ENCODE measurements around the gene SPATA19.
A peak's percentile ranks its signal among the peaks of the same experiment; 100 is the strongest.

SPATA19 gene

DNA sequence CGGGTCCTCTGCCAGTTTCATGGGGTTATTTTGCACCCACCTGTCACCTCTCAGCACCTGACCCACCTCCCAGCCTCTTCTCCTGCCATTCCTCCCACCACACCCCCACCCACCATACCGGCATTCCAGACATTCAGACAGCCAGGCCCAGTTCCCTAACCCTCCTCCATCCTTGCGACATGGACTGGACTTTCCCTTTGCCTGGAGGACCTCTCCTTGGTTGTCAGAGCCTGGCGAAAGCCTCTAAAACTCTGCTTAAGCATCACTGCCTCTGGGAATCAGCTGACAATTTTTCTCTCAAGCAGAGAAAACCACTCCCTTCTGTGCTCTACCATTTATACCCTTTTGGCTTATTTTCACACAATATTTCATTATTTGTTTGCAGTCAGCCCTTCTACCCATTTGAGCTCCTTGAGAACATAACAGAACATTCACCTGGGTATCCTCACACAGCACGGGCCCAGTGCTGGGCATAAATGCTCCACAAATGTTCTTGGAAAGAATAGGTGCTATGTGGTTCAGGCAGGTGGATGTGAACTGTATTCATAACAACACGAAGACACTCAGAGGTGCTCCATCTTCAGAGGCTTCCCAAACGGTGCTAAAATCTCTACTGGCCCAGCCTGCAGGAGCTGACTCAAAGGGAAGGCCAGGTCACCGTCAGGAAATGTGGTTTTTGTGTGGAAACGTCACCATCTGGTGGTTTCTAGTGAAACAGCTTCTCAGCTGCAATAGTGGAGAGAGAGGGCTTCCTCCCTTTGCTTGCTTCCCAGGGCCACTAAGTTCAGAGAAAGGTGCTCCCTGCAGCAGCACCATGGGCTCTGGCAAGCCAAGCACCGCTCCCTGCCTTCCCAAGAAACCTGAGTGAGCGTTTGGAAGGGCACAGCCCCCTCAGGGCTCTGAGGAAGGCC lies 10.4 kb downstream of the SPATA19 start:
- TF ChIP-seq, protein P1, sequence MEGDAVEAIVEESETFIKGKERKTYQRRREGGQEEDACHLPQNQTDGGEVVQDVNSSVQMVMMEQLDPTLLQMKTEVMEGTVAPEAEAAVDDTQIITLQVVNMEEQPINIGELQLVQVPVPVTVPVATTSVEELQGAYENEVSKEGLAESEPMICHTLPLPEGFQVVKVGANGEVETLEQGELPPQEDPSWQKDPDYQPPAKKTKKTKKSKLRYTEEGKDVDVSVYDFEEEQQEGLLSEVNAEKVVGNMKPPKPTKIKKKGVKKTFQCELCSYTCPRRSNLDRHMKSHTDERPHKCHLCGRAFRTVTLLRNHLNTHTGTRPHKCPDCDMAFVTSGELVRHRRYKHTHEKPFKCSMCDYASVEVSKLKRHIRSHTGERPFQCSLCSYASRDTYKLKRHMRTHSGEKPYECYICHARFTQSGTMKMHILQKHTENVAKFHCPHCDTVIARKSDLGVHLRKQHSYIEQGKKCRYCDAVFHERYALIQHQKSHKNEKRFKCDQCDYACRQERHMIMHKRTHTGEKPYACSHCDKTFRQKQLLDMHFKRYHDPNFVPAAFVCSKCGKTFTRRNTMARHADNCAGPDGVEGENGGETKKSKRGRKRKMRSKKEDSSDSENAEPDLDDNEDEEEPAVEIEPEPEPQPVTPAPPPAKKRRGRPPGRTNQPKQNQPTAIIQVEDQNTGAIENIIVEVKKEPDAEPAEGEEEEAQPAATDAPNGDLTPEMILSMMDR (IDR thresholded peaks at IDR 0.05) = peak; percentile 54; the same call in 1 of the 2 replicates

DNA sequence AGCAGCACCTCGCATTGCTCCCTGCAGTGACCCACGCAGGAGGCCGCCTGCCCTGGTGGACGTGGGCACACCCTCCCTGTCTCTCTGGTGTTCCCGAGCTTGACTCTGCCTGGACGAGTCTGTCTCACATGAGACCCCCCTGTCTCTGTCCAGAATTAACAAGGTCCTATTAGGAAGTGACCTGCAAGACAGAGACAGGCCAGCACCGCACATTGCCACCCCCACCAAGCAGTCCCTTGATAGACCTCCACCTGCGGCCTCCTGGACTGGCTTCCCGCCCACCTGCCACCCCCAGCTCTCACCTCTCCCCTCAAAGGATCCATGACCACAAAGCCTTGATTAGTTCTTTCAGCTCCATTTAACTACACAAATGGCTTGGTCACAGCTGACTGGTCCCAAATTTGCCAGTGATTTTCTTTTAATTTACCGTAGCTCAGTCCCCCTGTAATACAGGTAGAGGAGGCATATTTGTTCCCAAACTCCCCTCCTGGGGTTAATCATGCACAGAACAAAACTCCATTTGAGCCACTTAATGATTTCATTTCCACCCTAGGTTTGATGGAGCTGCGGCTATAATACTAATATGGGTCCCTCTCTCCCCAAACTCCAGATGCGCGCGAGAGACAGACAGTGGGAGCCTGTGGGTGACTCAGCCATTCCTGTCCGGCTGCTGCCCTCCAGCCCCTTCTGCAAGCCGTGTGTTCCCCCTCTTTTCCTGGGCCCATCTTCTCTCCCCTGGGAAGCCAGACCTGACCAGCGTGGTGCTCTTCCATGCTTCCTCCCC lies 11.2 kb downstream of the SPATA19 start:
- TF ChIP-seq, protein P1 (IDR thresholded peaks at IDR 0.05) = no peak

DNA sequence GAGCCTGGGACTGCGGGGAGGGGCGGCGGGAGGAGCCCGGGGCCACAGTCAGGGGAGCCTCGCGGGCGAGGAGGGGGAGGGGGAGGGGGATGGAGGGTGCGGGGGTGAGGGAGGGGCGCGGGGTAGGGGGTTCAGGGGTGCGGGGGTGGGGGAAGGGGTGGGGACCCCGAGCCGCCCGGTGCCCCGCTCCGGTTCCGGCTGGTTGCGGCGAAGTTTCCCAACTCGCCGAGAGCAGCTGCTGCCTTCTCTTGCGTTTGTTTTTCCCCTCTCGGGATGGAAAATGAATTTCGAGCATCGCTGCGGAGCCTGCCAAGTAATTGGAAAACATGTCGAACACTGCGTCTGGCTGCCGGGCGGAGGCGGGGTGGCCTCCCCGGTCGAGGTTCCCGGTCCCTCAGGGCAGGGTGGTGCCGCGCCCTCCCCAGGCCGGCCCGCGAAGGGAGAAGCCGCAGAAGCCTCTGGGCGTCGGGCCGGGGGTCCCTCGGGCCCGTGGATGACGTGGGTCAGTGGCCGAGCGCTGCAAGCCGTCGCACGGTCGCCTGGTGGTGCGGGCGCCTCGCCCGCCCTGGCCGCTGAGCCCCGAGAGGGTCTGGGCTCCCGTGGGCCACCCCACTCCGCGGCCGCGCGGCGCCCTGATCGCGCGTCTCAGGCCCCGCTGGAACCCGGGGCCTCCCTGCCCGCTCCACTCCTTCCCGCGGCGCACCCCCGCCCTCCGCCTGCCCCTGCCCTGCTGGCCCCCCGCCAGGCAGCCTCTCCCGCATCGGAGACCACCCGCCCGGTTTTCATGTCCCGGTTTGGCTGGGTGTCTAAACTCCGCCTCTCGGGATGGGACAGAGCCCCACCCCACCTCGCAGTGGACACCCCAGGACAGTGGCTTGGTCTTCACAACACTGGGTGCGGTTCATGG lies 12.1 kb downstream of the SPATA19 start:
- TF ChIP-seq, protein P1 (IDR thresholded peaks at IDR 0.05) = no peak

DNA sequence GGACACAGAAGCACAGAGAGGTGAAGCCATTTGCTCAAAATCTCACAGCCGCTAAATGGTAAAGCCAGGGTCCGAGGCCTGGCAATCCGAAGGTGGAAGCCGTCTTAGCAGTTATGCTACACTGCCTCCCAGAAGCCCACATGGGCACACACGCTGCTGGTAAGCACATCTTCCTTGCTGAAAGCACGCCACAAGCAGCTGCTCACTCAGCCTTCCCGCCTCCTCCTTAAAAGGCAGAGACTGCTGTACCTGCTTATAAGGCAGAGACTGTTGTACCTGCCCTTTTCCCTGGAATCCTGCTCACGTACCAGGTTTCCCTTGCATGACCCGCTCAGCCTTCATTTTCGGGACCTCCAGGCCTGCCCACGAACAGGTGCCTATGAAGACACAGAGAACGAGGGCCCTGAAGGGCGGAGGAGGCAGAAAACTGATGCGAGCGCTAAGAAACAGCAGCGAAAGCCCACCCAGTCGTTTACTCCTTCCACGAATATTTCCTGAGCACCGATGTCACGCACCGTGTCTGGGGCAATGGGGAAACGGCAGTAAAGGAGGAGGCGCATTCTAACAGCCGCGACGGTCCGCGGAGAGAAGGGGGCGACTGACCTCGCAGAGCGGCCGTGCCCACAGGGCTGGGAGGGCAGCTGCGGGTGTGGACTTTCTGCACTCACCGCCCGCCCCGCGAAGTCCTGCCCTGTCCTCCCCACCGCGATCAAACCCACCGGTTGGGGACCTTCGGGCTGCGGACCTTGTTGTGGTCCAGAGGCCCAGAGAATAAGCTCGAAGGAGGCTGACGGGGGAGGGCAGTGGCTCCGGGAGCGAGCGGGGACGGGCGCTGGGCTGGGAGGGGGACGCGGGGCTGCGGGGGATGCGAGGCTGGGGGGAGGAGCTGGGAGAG lies 13.0 kb downstream of the SPATA19 start:
- TF ChIP-seq, protein P1 (IDR thresholded peaks at IDR 0.05) = no peak

DNA sequence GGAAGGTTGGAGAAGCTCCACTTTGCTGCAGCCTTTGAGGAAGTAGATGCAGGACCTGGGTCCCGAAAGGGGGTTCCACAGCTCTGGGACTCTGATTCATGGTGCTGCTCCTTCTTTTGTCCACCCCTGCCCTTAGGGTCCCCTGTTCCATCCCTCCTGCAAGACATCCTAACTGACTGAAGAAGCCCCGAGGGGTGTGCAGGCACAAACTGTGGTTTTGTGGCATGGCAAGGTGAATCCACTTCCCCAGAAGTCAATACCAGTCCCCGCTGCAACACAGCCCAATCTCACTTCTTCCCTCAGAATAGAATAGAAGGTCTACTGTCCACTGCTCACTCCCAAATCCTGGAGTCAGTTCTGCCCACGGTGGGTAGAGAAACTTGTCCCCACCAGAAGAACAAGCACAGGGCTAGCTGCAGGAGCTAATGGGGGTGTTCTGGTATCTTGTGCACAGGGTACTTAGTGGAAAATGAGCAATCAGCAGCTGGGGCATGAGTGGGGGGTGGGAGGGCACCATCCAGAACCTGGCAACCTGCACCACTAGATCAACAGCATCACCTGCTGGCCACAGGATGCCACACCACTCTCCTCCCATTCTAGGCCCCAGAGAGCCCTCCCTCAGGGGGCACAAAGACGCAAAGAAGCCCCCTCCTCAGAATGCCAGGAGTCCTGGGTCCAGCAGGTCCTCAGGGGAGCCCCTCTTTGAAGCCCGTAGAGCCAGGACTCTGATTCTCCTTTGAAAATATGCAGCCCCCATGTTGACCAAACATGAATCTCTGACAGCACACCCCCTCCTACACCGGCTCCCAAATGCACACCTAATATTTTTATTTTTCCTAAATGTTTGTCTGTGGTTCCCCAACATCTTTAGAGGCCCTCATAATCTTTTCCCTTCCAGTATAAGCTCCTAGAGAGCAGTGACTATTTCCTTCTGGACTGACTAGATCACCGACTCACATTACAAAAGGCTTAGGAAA lies 14.1 kb downstream of the SPATA19 start:
- TF ChIP-seq, protein P1 (IDR thresholded peaks at IDR 0.05) = peak; percentile 59

DNA sequence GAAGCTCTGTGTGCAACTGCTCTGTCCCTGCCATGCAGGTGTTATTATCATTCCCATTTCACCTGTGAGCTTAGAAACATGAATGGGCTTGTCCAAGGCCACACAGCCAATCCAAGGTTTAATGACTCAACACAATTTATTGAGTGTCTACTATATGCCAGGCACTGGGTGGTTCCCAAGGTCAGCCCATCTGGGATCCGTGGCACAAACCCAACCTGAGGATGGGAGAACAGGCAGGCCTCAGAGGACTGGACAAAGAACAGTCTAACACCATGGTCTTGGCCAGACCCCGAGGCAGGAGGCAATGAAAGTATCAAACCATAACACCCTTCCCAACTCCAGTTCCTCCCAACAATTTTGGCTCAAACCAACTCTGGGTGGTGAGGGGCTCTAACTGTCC lies 15.7 kb downstream of the SPATA19 start:
- TF ChIP-seq, protein P1 (IDR thresholded peaks at IDR 0.05) = no peak

Measured in LNCAP (cell line).